Fibroblast of lung (primary cell): ENCODE results near the gene ITGB3. TPM values are rescaled to one million over a fixed set of nuclear protein-coding genes. Genes with fewer than 3 reads are reported as not detected.

Experiments
- DNase-seq, 2 donors: peaks; one replicate each; pipeline versions ENCODE4 v3.0.0 to v3.0.0-alpha.2; 2010; ENCODE audit warnings: low read depth in 2 of 2
- H2AFZ ChIP-seq: 2 replicates; pipeline ENCODE4 v1.5.1; 2012; ENCODE audit warnings: low read length, control low read depth, inconsistent platforms
- H3K27ac ChIP-seq: 2 replicates; pipeline ENCODE4 v1.5.1; 2011; ENCODE audit warnings: low read length, control low read depth; ENCODE audit not compliant: insufficient read depth
- H3K27me3 ChIP-seq: 2 replicates; pipeline ENCODE4 v1.5.1; 2011; ENCODE audit warnings: mild to moderate bottlenecking, low read length; ENCODE audit not compliant: control insufficient read depth, insufficient read depth
- H3K36me3 ChIP-seq: 2 replicates; pipeline ENCODE4 v1.5.1; 2011; ENCODE audit warnings: low read length; ENCODE audit not compliant: control insufficient read depth, insufficient read depth
- H3K4me1 ChIP-seq: 2 replicates; pipeline ENCODE4 v1.5.1; 2011; ENCODE audit warnings: low read length; ENCODE audit not compliant: control insufficient read depth, insufficient read depth; ENCODE audit errors: extremely low read depth
- H3K4me2 ChIP-seq: 2 replicates; pipeline ENCODE4 v1.5.1; 2011; ENCODE audit warnings: low read length, control low read depth; ENCODE audit not compliant: insufficient read depth; ENCODE audit errors: extremely low read depth
- H3K4me3 ChIP-seq, 4 experiments: fragments of 200-600 bp in 1 of 4; sonication (generic) in 1 of 4; replicated peaks in 1 of 4; 2 replicates each; pipeline ENCODE4 v1.5.1; 2011 to 2016; ENCODE audit warnings: low read length in 4 of 4, low read depth in 3 of 4, mild to moderate bottlenecking in 3 of 4, control low read depth in 2 of 4, inconsistent platforms in 1 of 4, mixed read lengths in 1 of 4; ENCODE audit not compliant: insufficient read depth in 1 of 4; ENCODE audit errors: control extremely low read depth in 1 of 4
- H3K79me2 ChIP-seq: 2 replicates; pipeline ENCODE4 v1.5.1; 2012; ENCODE audit warnings: mild to moderate bottlenecking, low read length, inconsistent platforms; ENCODE audit not compliant: control insufficient read depth, insufficient read depth
- H3K9ac ChIP-seq: 2 replicates; pipeline ENCODE4 v1.5.1; 2011; ENCODE audit warnings: mild to moderate bottlenecking, low read length, control low read depth; ENCODE audit not compliant: insufficient read depth
- H3K9me3 ChIP-seq: 2 replicates; pipeline ENCODE4 v1.5.1; 2012; ENCODE audit warnings: low read depth, low read length; ENCODE audit not compliant: control insufficient read depth, insufficient read depth
- H4K20me1 ChIP-seq: 2 replicates; pipeline ENCODE4 v1.5.1; 2011; ENCODE audit warnings: low read length; ENCODE audit not compliant: control insufficient read depth, insufficient read depth; ENCODE audit errors: extremely low read depth
- EZH2 ChIP-seq: IDR thresholded peaks from 2 replicates; pipeline ENCODE4 v1.5.1; 2012; ENCODE audit warnings: low read length, control low read depth, mild to moderate bottlenecking; ENCODE audit errors: missing control alignments
- polyA plus RNA-seq, 2 donors: library from polyadenylated mRNA; depleted of rRNA in 1 of 2; stranded (reverse) in 1 of 2; unstranded in 1 of 2; fragments of >200 nt; gene quantifications; 2 replicates each; pipeline ENCODE4 v1.2.1, GENCODE V29; 2011 to 2012; ENCODE audit warnings: missing spikeins in 1 of 2
- total RNA-seq: library from RNA; depleted of rRNA; stranded (reverse); fragments of >200 nt; gene quantifications from 2 replicates; pipeline ENCODE4 v1.2.1, GENCODE V29; 2014
- TF ChIP-seq, protein P1 (sequence below), 2 donors: IDR thresholded peaks in 1 of 2; conservative IDR thresholded peaks in 1 of 2; 1 replicate in 1 of 2; 2 replicates in 1 of 2; pipeline ENCODE4 v1.5.1; 2011 to 2012; ENCODE audit warnings: low read length in 2 of 2, control low read depth in 1 of 2, inconsistent platforms in 1 of 2, low read depth in 1 of 2, mild to moderate bottlenecking in 1 of 2

The ITGB3 gene
- total and polyA plus RNA-seq, 2 donors (not counting 1 experiment from before 2014, with no cell fraction given) = 22.0 to 23.3 TPM

DNA sequence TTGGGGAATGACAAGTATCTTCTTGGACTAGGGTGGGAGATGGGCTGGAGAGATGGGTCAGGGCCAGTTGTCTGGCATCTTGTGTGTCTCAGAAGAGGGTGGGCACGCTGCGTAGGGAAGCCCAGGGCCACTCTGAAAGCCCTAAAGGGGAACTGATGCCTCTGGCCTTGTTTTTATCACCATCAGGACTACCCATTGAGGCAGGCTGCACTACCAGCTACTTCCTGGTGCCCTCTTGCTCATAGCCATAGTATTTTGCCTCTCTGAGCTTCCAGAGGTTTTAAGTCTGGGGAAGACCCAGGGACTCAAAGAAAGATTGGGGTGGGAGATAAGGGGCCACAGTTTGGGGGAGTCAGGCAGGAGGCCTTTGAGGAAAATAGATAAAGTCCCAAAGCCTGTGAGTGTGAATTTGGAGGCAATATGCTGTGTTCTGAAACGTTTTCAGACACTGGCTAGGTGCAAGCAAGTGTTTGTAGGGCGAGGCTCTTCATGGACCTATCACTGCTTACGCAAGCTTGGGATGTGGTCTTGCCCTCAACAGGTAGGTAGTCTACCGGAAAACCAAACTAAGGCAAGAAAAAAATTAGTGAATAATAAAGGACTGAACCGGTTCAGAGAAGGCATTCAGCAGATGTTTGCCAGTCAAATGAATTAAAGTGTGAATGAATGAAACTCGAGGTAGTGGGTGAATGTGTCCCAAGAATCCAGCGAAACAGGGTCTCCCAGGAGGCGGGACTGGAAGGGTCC lies 688 bp upstream of the ITGB3 start:
- no peak overlapping the region for H3K27ac ChIP-seq

DNA sequence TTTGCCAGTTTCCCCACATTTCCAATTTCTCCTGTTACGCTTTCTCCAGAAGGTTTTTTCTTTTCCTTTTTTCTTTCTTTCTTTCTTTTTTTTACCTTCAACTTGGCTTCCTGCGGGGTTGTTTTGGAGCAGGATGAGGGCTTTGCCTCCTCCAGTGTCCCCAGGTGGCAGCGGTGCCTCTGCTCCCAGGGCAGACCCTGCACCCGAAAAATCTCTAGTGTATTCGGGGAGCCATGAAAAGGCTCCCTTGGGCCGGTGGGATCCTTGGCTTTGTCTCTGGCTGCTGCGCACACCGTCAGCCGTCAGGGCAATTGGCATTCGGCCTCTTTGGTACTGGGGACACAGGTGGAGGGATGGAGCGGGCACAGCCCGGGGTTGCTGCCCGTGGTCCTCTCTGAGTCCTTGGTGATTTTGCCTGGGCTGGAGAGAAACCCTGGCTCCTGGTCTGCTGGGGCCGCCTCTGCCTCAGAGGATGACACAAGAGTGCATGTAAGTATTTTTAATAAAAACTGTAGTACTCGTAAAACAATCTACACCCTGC lies 846 bp downstream of the ITGB3 start:
- Histone ChIP-seq H3K27ac (peak overlapping the region; percentile 60), H3K4me1 (peaks cover 3% of the 10 kb centered on the region), H4K20me1 (no peaks in the 10 kb centered on the region), H3K27me3 (no peaks in the 10 kb centered on the region), H3K9ac (peak overlapping the region; percentile 82), H3K4me2 (peak overlapping the region; percentile 79), H3K9me3 (no peaks in the 10 kb centered on the region), H3K79me2 (no peaks in the 10 kb centered on the region), H3K4me3 (peak overlapping the region; percentile 53 to 76 (median 65)), H2AFZ (peak overlapping the region; percentile 49), H3K36me3 (no peaks in the 10 kb centered on the region)
- DNase-seq = peak in 1 of 2 donors; percentile 23
- TF ChIP-seq EZH2 = no peak

More for the DNA sequence above, 688 bp upstream of the ITGB3 start:
- Histone ChIP-seq H3K79me2 (no peaks in the 10 kb centered on the region), H3K4me1 (peaks cover 3% of the 10 kb centered on the region), H3K27me3 (no peaks in the 10 kb centered on the region), H3K4me2 (peak overlapping the region; percentile 73), H3K9me3 (no peaks in the 10 kb centered on the region), H3K4me3 (peak overlapping the region in 2 of 4 experiments; percentile 23 to 76), H3K9ac (peak overlapping the region; percentile 82), H4K20me1 (no peaks in the 10 kb centered on the region), H2AFZ (no peak overlapping the region), H3K36me3 (no peaks in the 10 kb centered on the region)
- TF ChIP-seq, protein P1, sequence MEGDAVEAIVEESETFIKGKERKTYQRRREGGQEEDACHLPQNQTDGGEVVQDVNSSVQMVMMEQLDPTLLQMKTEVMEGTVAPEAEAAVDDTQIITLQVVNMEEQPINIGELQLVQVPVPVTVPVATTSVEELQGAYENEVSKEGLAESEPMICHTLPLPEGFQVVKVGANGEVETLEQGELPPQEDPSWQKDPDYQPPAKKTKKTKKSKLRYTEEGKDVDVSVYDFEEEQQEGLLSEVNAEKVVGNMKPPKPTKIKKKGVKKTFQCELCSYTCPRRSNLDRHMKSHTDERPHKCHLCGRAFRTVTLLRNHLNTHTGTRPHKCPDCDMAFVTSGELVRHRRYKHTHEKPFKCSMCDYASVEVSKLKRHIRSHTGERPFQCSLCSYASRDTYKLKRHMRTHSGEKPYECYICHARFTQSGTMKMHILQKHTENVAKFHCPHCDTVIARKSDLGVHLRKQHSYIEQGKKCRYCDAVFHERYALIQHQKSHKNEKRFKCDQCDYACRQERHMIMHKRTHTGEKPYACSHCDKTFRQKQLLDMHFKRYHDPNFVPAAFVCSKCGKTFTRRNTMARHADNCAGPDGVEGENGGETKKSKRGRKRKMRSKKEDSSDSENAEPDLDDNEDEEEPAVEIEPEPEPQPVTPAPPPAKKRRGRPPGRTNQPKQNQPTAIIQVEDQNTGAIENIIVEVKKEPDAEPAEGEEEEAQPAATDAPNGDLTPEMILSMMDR (conservative IDR thresholded peaks at IDR 0.05 in 1 of 2, IDR thresholded peaks at IDR 0.05 in 1 of 2; ENCODE audit: low read depth in 1 of 2, low read length in 2 of 2) = no peak
- TF ChIP-seq EZH2 = no peak
- no peak for DNase-seq

DNA sequence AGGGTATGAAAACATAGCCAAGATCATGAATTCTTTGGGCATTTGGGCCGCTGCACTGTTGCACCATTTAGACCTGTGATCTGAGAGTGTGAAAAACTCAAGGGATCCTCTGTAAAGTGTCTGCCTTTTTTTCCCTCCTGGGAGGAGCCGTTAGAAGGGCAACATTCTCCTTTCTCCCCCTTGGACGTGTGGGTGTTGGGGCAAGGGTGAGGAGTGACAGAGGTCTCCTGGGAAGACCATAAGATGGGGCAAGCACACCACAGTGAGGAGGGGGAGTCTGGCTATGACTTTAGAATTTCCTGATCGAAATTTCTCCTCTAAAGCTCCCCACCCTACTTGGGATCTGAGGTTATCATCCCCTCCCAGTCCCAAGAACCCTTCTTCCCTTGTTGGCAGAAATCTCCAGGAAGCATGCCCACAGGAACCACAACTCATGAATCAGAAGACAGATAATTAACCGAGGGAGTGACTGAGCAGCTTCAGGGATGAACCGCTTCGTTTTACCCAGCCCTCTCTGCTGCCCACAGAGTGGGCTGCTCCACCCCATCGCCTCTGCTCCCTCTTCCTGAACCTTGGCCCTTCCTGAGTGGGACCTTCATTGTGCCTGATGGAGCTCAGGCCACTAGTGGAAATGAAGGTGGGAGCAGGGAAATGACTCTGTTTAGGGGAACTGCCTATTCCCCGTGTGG lies 4.2 kb downstream of the ITGB3 start:
- Histone ChIP-seq H3K9ac (no peak overlapping the region), H2AFZ (no peak overlapping the region), H3K27me3 (no peaks in the 10 kb centered on the region), H3K27ac (no peak overlapping the region), H3K79me2 (no peaks in the 10 kb centered on the region), H3K9me3 (no peaks in the 10 kb centered on the region), H3K4me2 (peak overlapping the region; percentile 28), H4K20me1 (no peaks in the 10 kb centered on the region), H3K36me3 (no peaks in the 10 kb centered on the region), H3K4me3 (no peak overlapping the region), H3K4me1 (peaks cover 3% of the 10 kb centered on the region)
- peak; percentile 66 to 90 for DNase-seq
- TF ChIP-seq, protein P1 (conservative IDR thresholded peaks at IDR 0.05 in 1 of 2, IDR thresholded peaks at IDR 0.05 in 1 of 2; ENCODE audit: low read depth in 1 of 2, low read length in 2 of 2) = no peak
- no peak for TF ChIP-seq EZH2
